WERI-Rb-1 (cell line): Measurements from ENCODE around the gene ACTMAP.

Source experiments
- DNase-seq: peaks from one replicate; pipeline ENCODE4 v3.0.0-alpha.2; 2020
- H3K27ac ChIP-seq: fragments of 250-450 bp; sonication (Bioruptor Pico); 2 replicates; pipeline ENCODE4 v1.5.1; 2020; ENCODE audit warnings: mild to moderate bottlenecking, moderate library complexity
- H3K27me3 ChIP-seq: fragments of 250-450 bp; sonication (Bioruptor Pico); 2 replicates; pipeline ENCODE4 v1.5.1; 2021; ENCODE audit warnings: mild to moderate bottlenecking, low read depth, moderate library complexity; ENCODE audit not compliant: insufficient read depth, severe bottlenecking
- H3K36me3 ChIP-seq: fragments of 250-450 bp; sonication (Bioruptor Pico); 2 replicates; pipeline ENCODE4 v1.5.1; 2020; ENCODE audit warnings: mild to moderate bottlenecking, moderate library complexity
- H3K4me3 ChIP-seq: 2 replicates; pipeline ENCODE4 v1.5.1; 2011; ENCODE audit warnings: low read depth, mild to moderate bottlenecking, control low read depth, low read length
- H3K9me3 ChIP-seq: fragments of 250-450 bp; sonication (Bioruptor Pico); 2 replicates; pipeline ENCODE4 v1.5.1; 2021; ENCODE audit warnings: mild to moderate bottlenecking, moderate library complexity; ENCODE audit not compliant: severe bottlenecking
- CTCF ChIP-seq: IDR thresholded peaks from 2 replicates; pipeline ENCODE4 v1.5.1; 2011; ENCODE audit warnings: low read depth, mild to moderate bottlenecking, control low read depth, inconsistent platforms, low read length

ACTMAP gene

GRCh38 chr19:40739871-40740703 lies 10.2 kb downstream of the ACTMAP start:
- no peak overlapping the region for H3K4me3 ChIP-seq
- peaks cover 25% of the 10 kb centered on the region for H3K36me3 ChIP-seq
- no peaks in the 10 kb centered on the region for H3K27me3 ChIP-seq
- peak overlapping the region; percentile 54 for H3K27ac ChIP-seq
- TF ChIP-seq CTCF, result no peak
- DNase-seq, result peak; percentile 56
- H3K9me3 ChIP-seq, result no peaks in the 10 kb centered on the region

- no peaks in the 10 kb centered on the region for H3K9me3 ChIP-seq
- H3K4me3 ChIP-seq, result no peak overlapping the region
- DNase-seq, result no peak
- H3K27ac ChIP-seq, result peak overlapping the region; percentile 54
- no peaks in the 10 kb centered on the region for H3K27me3 ChIP-seq
- H3K36me3 ChIP-seq, result peaks cover 29% of the 10 kb centered on the region
- no peak for TF ChIP-seq CTCF
These were observed 11.0 kb downstream of the ACTMAP start for GRCh38 chr19:40739030-40739839.

DNA sequence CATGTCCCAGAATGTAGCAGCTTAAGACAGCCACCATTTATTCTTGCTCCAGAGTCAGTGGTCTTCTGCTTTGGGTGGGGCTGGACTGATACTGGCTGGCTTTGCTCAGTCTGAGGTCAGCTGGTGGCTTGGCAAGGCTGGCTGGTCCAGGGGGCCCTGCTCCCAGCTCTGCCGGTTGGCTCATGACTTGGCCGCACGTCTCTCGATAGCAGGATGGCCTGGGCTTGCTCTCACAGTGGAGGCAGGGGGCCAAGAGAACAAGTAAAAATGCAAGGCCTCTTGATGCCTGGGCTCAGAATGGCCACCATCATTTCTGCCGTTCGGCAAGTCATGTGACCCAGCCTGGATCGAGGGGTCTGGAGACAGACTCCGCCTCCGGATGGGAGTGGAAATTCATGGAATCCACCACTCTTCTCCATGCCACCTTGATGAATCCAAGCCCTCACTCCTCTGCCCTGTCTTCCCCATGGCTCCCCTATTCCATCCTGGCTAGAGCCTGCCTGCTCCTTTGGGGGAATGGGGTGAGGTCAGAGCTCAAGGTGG lies 13.1 kb downstream of the ACTMAP start:
- no peak for TF ChIP-seq CTCF
- H3K27me3 ChIP-seq, result no peaks in the 10 kb centered on the region
- DNase-seq, result no peak
- peaks cover 43% of the 10 kb centered on the region for H3K36me3 ChIP-seq
- H3K9me3 ChIP-seq, result no peaks in the 10 kb centered on the region
- no peak overlapping the region for H3K4me3 ChIP-seq
- no peak overlapping the region for H3K27ac ChIP-seq

DNA sequence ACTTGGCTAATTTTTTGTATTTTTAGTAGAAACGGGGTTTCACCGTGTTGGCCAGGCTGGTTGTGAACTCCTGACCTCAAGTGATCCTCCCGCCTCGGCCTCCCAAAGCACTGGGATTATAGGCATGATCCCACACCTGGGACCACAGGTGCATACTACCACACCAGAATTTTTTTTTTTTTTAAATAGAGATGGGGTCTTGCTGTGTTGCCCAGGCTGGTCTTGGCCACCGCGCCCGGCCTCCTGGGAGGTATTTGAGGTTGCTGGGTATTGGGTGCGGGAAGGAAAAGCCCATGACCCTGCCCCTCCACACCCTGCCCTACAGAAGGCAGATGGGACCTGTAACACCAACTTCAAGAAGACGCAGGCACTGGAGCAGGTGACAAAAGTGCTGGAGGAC lies 13.6 kb downstream of the ACTMAP start:
- Histone ChIP-seq H3K36me3 (peaks cover 46% of the 10 kb centered on the region), H3K27me3 (no peaks in the 10 kb centered on the region), H3K27ac (no peak overlapping the region), H3K9me3 (no peaks in the 10 kb centered on the region), H3K4me3 (no peak overlapping the region)
- TF ChIP-seq CTCF, result no peak
- DNase-seq, result no peak

DNA sequence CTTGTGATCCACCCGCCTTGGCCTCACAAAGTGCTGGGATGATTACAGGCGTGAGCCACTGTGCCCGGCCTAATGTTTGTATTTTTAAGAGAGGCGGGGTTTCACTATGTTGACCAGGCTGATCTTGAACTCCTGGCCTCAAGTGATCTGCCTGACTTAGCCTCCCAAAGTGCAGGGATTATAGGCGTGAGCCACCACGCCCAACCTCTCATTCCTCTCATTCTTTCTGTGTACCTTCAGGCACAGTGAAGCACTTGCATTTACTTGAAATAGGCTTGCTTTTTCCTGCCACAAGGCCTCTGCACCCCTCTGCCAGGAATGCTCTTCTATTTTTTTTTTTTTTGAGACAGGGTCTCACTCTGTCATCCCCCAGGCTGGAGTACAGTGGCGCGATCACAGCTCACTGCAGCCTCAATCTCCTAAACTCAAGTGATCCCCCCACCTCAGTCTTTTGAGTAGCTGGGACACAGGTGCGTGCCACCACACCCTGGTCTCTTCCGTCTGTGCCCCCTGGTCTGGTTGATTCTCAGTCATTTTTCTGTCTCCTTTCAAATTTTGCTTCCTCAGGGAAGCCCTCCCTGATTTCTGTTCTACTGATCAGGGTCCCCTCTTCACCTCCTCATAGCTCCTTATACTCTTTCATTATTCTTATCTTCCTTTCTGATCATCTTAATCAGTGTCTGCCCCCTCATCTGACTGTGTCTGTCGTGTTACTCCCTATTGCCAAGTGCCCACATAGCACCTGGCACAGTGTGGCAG lies 15.1 kb downstream of the ACTMAP start:
- Histone ChIP-seq H3K27me3 (no peaks in the 10 kb centered on the region), H3K27ac (no peak overlapping the region), H3K36me3 (peaks cover 58% of the 10 kb centered on the region), H3K4me3 (no peak overlapping the region), H3K9me3 (no peaks in the 10 kb centered on the region)
- TF ChIP-seq CTCF, result no peak
- DNase-seq, result no peak
